Measurements from ENCODE around the gene ATXN3L. TPM values are rescaled to one million over a fixed set of nuclear protein-coding genes. Genes with fewer than 3 reads are reported as not detected.

Gene ATXN3L
- total RNA-seq, 4 donors from 2014 or later = not detected

- Histone ChIP-seq H3K27ac (no peak overlapping the region), H3K27me3 (no peaks in the 10 kb centered on the region), H3K4me1 (no peaks in the 10 kb centered on the region), H3K9me3 (no peaks in the 10 kb centered on the region), H3K36me3 (no peaks in the 10 kb centered on the region), H3K4me3 (no peak overlapping the region)
- TF ChIP-seq POLR2AphosphoS5 (IDR thresholded peaks at IDR 0.05) (no peak), EP300 (IDR thresholded peaks at IDR 0.05) (no peak), POLR2A (IDR thresholded peaks at IDR 0.05) (no peak)
- TF ChIP-seq, protein P1, sequence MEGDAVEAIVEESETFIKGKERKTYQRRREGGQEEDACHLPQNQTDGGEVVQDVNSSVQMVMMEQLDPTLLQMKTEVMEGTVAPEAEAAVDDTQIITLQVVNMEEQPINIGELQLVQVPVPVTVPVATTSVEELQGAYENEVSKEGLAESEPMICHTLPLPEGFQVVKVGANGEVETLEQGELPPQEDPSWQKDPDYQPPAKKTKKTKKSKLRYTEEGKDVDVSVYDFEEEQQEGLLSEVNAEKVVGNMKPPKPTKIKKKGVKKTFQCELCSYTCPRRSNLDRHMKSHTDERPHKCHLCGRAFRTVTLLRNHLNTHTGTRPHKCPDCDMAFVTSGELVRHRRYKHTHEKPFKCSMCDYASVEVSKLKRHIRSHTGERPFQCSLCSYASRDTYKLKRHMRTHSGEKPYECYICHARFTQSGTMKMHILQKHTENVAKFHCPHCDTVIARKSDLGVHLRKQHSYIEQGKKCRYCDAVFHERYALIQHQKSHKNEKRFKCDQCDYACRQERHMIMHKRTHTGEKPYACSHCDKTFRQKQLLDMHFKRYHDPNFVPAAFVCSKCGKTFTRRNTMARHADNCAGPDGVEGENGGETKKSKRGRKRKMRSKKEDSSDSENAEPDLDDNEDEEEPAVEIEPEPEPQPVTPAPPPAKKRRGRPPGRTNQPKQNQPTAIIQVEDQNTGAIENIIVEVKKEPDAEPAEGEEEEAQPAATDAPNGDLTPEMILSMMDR (IDR thresholded peaks at IDR 0.05) = no peak
- no peak for DNase-seq (ENCODE audit: low spot score in 2 of 2)
- WGBS = 69% methylated on average over 4 of the region's 4 CpGs
Measured at GRCh38 chrX:13364230-13364857, 44.5 kb upstream of the ATXN3L start.

DNA sequence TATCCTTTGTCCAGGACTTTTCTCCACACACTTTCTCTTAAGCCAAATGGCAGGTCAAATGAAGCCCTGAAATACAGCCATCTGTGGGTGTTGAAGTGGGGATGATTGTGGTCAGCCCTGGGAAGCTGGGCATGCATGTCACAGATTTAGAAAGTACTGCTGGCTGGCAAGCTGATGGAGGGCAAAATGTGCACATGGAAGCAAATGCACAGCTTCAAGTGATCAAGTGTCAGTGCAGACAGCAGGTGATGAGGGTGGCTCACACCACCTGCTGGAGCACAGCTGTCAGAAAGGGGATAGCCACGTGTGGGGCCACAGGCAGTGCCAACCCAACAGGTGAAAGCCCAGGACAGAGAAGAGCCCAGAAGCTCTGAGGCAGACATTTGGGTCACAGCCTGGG lies 40.3 kb upstream of the ATXN3L start:
- no peak for DNase-seq (ENCODE audit: low spot score in 2 of 2)
- H3K4me3 ChIP-seq = no peak overlapping the region
- H3K27ac ChIP-seq = no peak overlapping the region
- 11% methylated on average over 1 of the region's 1 CpG for WGBS
- H3K4me1 ChIP-seq = peaks cover 5% of the 10 kb centered on the region
- H3K27me3 ChIP-seq = no peaks in the 10 kb centered on the region
- H3K9me3 ChIP-seq = no peaks in the 10 kb centered on the region
- no peak for TF ChIP-seq POLR2AphosphoS5 (IDR thresholded peaks at IDR 0.05)
- no peak for TF ChIP-seq POLR2A (IDR thresholded peaks at IDR 0.05)
- no peak for TF ChIP-seq EP300 (IDR thresholded peaks at IDR 0.05)
- TF ChIP-seq, protein P1 (IDR thresholded peaks at IDR 0.05) = no peak
- no peaks in the 10 kb centered on the region for H3K36me3 ChIP-seq

GRCh38 chrX:13357925-13358324 lies 38.1 kb upstream of the ATXN3L start:
- H3K36me3 ChIP-seq = no peaks in the 10 kb centered on the region
- no peak overlapping the region for H3K27ac ChIP-seq
- WGBS = 33% methylated on average over 1 of the region's 1 CpG
- no peaks in the 10 kb centered on the region for H3K27me3 ChIP-seq
- no peak for TF ChIP-seq POLR2AphosphoS5 (IDR thresholded peaks at IDR 0.05)
- TF ChIP-seq POLR2A (IDR thresholded peaks at IDR 0.05) = no peak
- TF ChIP-seq EP300 (IDR thresholded peaks at IDR 0.05) = no peak
- H3K9me3 ChIP-seq = no peaks in the 10 kb centered on the region
- DNase-seq (ENCODE audit: low spot score in 2 of 2) = no peak
- H3K4me1 ChIP-seq = peaks cover 5% of the 10 kb centered on the region
- no peak overlapping the region for H3K4me3 ChIP-seq

- H3K4me1 ChIP-seq = no peaks in the 10 kb centered on the region
- H3K36me3 ChIP-seq = no peaks in the 10 kb centered on the region
- no peak overlapping the region for H3K27ac ChIP-seq
- H3K27me3 ChIP-seq = no peaks in the 10 kb centered on the region
- TF ChIP-seq, protein P1 (IDR thresholded peaks at IDR 0.05) = no peak
- TF ChIP-seq POLR2A (IDR thresholded peaks at IDR 0.05) = no peak
- TF ChIP-seq POLR2AphosphoS5 (IDR thresholded peaks at IDR 0.05) = no peak
- H3K9me3 ChIP-seq = no peaks in the 10 kb centered on the region
- no peak overlapping the region for H3K4me3 ChIP-seq
- 77% methylated on average over 2 of the region's 2 CpGs for WGBS
- no peak for DNase-seq (ENCODE audit: low spot score in 2 of 2)
Measured at GRCh38 chrX:13346646-13347045, 26.8 kb upstream of the ATXN3L start.

- DNase-seq (ENCODE audit: low spot score in 2 of 2) = no peak
- Histone ChIP-seq H3K4me3 (no peak overlapping the region), H3K36me3 (no peaks in the 10 kb centered on the region), H3K27ac (no peak overlapping the region), H3K9me3 (no peaks in the 10 kb centered on the region), H3K4me1 (no peaks in the 10 kb centered on the region), H3K27me3 (no peaks in the 10 kb centered on the region)
- 85% methylated on average over 2 of the region's 2 CpGs for WGBS
- TF ChIP-seq EP300 (IDR thresholded peaks at IDR 0.05) (no peak), POLR2AphosphoS5 (IDR thresholded peaks at IDR 0.05) (no peak), POLR2A (IDR thresholded peaks at IDR 0.05) (no peak)
- TF ChIP-seq, protein P1 (IDR thresholded peaks at IDR 0.05) = no peak
Measured at GRCh38 chrX:13345438-13345837, 25.6 kb upstream of the ATXN3L start.

DNA sequence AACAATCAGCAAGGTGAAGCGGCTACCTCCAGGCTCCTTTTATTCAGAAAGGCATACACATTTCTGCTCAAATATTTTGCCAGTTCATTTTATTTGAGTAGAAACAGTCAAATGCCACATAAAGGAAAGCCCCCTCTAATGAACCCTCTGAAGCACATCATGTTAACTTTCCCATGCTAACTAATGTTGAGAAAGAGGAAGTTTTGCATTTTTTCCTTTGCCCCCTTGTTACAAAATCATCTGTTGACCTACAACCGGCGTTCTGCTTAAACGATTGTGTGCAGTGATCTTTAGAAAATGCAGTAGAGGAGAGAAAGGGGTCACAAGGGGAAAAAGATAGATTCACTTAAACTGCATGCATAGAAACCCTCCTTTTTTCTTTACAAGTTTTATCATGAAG lies 25.2 kb upstream of the ATXN3L start:
- TF ChIP-seq, protein P1 (IDR thresholded peaks at IDR 0.05) = no peak
- TF ChIP-seq POLR2A (IDR thresholded peaks at IDR 0.05) = no peak
- TF ChIP-seq EP300 (IDR thresholded peaks at IDR 0.05) = no peak
- no peak for TF ChIP-seq POLR2AphosphoS5 (IDR thresholded peaks at IDR 0.05)
- WGBS = 80% methylated on average over 4 of the region's 4 CpGs

More for the DNA sequence above, 25.2 kb upstream of the ATXN3L start:
- Histone ChIP-seq H3K36me3 (no peaks in the 10 kb centered on the region), H3K27me3 (no peaks in the 10 kb centered on the region), H3K9me3 (no peaks in the 10 kb centered on the region), H3K4me1 (peaks cover under 1% of the 10 kb centered on the region), H3K27ac (no peak overlapping the region), H3K4me3 (no peak overlapping the region)
- DNase-seq (ENCODE audit: low spot score in 2 of 2) = no peak

Data from suprapubic skin (tissue), 4 donors.